H9 (cell line): ENCODE data around the gene CHSY3. TPM values are rescaled to one million over a fixed set of nuclear protein-coding genes. Genes with fewer than 3 reads are reported as not detected.

Experiments used
- DNase-seq: peaks from one replicate; pipeline ENCODE4 v3.0.0-alpha.2; 2017
- H2AFZ ChIP-seq: one replicate; pipeline ENCODE4 v1.6.1; 2013; ENCODE audit warnings: mild to moderate bottlenecking, low read length, control low read depth, moderate library complexity
- H2AK5ac ChIP-seq: 2 replicates; pipeline ENCODE4 v1.6.1; 2013; ENCODE audit warnings: low read length, control low read depth, mixed read lengths; ENCODE audit not compliant: insufficient read length
- H2BK120ac ChIP-seq: one replicate; pipeline ENCODE4 v1.6.1; 2013; ENCODE audit warnings: low read depth, mild to moderate bottlenecking, low read length, control low read depth, inconsistent platforms; ENCODE audit not compliant: poor library complexity, severe bottlenecking
- H2BK12ac ChIP-seq: 2 replicates; pipeline ENCODE4 v1.6.1; 2013; ENCODE audit warnings: low read length, control low read depth, mixed read lengths, low read depth; ENCODE audit not compliant: insufficient read length
- H2BK15ac ChIP-seq: 2 replicates; pipeline ENCODE4 v1.6.1; 2013; ENCODE audit warnings: low read depth, low read length, control low read depth
- H2BK20ac ChIP-seq: one replicate; pipeline ENCODE4 v1.6.1; 2013; ENCODE audit warnings: low read depth, mild to moderate bottlenecking, low read length, control low read depth, inconsistent platforms; ENCODE audit not compliant: poor library complexity, severe bottlenecking
- H2BK5ac ChIP-seq: 2 replicates; pipeline ENCODE4 v1.6.1; 2013; ENCODE audit warnings: low read length, control low read depth, mixed read lengths; ENCODE audit not compliant: insufficient read length
- H3K14ac ChIP-seq: 2 replicates; pipeline ENCODE4 v1.6.1; 2013; ENCODE audit warnings: low read length, control low read depth; ENCODE audit not compliant: insufficient read depth
- H3K18ac ChIP-seq: 2 replicates; pipeline ENCODE4 v1.6.1; 2013; ENCODE audit warnings: low read depth, mild to moderate bottlenecking, mixed read lengths, low read length, control low read depth; ENCODE audit not compliant: insufficient read length
- H3K23ac ChIP-seq: 2 replicates; pipeline ENCODE4 v1.6.1; 2013; ENCODE audit warnings: low read length, control low read depth, mixed read lengths, low read depth; ENCODE audit not compliant: insufficient read length
- H3K23me2 ChIP-seq: 2 replicates; pipeline ENCODE4 v1.6.1; 2013; ENCODE audit warnings: low read depth, mild to moderate bottlenecking, mixed read lengths, low read length, control low read depth; ENCODE audit not compliant: insufficient read length, poor library complexity, severe bottlenecking
- H3K27ac ChIP-seq: 2 replicates; pipeline ENCODE4 v1.5.1; 2013; ENCODE audit warnings: low read length, control low read depth, mixed read lengths, low read depth; ENCODE audit not compliant: insufficient read length
- H3K27me3 ChIP-seq: 2 replicates; pipeline ENCODE4 v1.6.1; 2013; ENCODE audit warnings: low read length, control low read depth, inconsistent platforms; ENCODE audit not compliant: insufficient read depth
- H3K4ac ChIP-seq: 2 replicates; pipeline ENCODE4 v1.6.1; 2013; ENCODE audit warnings: low read depth, mild to moderate bottlenecking, control low read depth, inconsistent platforms, low read length, moderate library complexity
- H3K4me1 ChIP-seq: 2 replicates; pipeline ENCODE4 v1.6.1; 2013; ENCODE audit warnings: low read length, control low read depth, inconsistent platforms; ENCODE audit not compliant: insufficient read depth
- H3K4me2 ChIP-seq: 2 replicates; pipeline ENCODE4 v1.6.1; 2013; ENCODE audit warnings: low read length, control low read depth, mixed read lengths; ENCODE audit not compliant: insufficient read length, insufficient read depth
- H3K56ac ChIP-seq: 2 replicates; pipeline ENCODE4 v1.6.1; 2013; ENCODE audit warnings: low read depth, mild to moderate bottlenecking, mixed read lengths, low read length, control low read depth; ENCODE audit not compliant: insufficient read length
- H3K79me1 ChIP-seq: 2 replicates; pipeline ENCODE4 v1.6.1; 2013; ENCODE audit warnings: low read depth, mild to moderate bottlenecking, moderate library complexity, low read length, control low read depth, inconsistent platforms; ENCODE audit not compliant: insufficient read depth, poor library complexity, severe bottlenecking
- H3K79me2 ChIP-seq: 2 replicates; pipeline ENCODE4 v1.6.1; 2013; ENCODE audit warnings: low read length, control low read depth, inconsistent platforms; ENCODE audit not compliant: insufficient read depth
- H3K9ac ChIP-seq: 2 replicates; pipeline ENCODE4 v1.6.1; 2013; ENCODE audit warnings: low read length, control low read depth, mixed read lengths; ENCODE audit not compliant: insufficient read length; ENCODE audit errors: extremely low read depth
- H3K9me3 ChIP-seq: one replicate; pipeline ENCODE4 v1.6.1; 2013; ENCODE audit warnings: low read depth, low read length, inconsistent platforms; ENCODE audit not compliant: control insufficient read depth
- H3T11ph ChIP-seq: one replicate; pipeline ENCODE4 v1.6.1; 2013; ENCODE audit warnings: mild to moderate bottlenecking, low read length, control low read depth, inconsistent platforms
- H4K20me1 ChIP-seq: one replicate; pipeline ENCODE4 v1.6.1; 2013; ENCODE audit not compliant: control insufficient read depth, insufficient read length, insufficient read depth
- H4K5ac ChIP-seq: 2 replicates; pipeline ENCODE4 v1.6.1; 2013; ENCODE audit warnings: low read depth, mild to moderate bottlenecking, mixed read lengths, low read length, control low read depth; ENCODE audit not compliant: insufficient read length
- H4K8ac ChIP-seq: replicated peaks from 2 replicates; pipeline ENCODE4 v1.6.1; 2013; ENCODE audit warnings: low read length, control low read depth, mixed read lengths, low read depth; ENCODE audit not compliant: insufficient read length
- H4K91ac ChIP-seq: 2 replicates; pipeline ENCODE4 v1.6.1; 2013; ENCODE audit warnings: low read depth, mild to moderate bottlenecking, moderate library complexity, mixed read lengths, low read length, control low read depth; ENCODE audit not compliant: insufficient read length
- H3K27ac Mint-ChIP-seq, 3 experiments: 2 replicates in 2 of 3; 3 replicates in 1 of 3; pipeline ENCODE4 v1.8.0; 2020 to 2021; ENCODE audit warnings: mixed read lengths in 3 of 3, mild to moderate bottlenecking in 1 of 3, moderate library complexity in 1 of 3
- H3K27me3 Mint-ChIP-seq: 2 replicates; pipeline ENCODE4 v1.8.0; 2021; ENCODE audit warnings: low read depth, mild to moderate bottlenecking, moderate library complexity, mixed read lengths
- H3K36me3 Mint-ChIP-seq, 3 experiments: 2 replicates in 2 of 3; 3 replicates in 1 of 3; pipeline ENCODE4 v1.8.0; 2020 to 2021; ENCODE audit warnings: low read depth in 3 of 3, mixed read lengths in 3 of 3; ENCODE audit not compliant: insufficient read depth in 1 of 3
- H3K4me1 Mint-ChIP-seq, 2 experiments: 2 replicates each; pipeline ENCODE4 v1.8.0; 2020; ENCODE audit warnings: mixed read lengths in 2 of 2
- H3K4me3 Mint-ChIP-seq, 2 experiments: 2 replicates in 1 of 2; 3 replicates in 1 of 2; pipeline ENCODE4 v1.8.0; 2020 to 2021; ENCODE audit warnings: mild to moderate bottlenecking in 2 of 2, mixed read lengths in 2 of 2, moderate library complexity in 1 of 2
- H3K9me3 Mint-ChIP-seq, 2 experiments: 2 replicates in 1 of 2; 3 replicates in 1 of 2; pipeline ENCODE4 v1.8.0; 2020; ENCODE audit warnings: mild to moderate bottlenecking in 2 of 2, mixed read lengths in 2 of 2, moderate library complexity in 1 of 2
- total RNA-seq: library from RNA; stranded (reverse); gene quantifications from 2 replicates; pipeline ENCODE4 v1.2.1, GENCODE V29; 2021
- TF ChIP-seq, protein P1 (sequence below): fragments of 200-600 bp; sonication (generic); conservative IDR thresholded peaks from 3 replicates; pipeline ENCODE4 v1.8.0; 2021; ENCODE audit warnings: antibody characterized with exemption, mild to moderate bottlenecking

CHSY3 gene
- total RNA-seq, 1 experiment from 2014 or later: 0.37 TPM

DNA sequence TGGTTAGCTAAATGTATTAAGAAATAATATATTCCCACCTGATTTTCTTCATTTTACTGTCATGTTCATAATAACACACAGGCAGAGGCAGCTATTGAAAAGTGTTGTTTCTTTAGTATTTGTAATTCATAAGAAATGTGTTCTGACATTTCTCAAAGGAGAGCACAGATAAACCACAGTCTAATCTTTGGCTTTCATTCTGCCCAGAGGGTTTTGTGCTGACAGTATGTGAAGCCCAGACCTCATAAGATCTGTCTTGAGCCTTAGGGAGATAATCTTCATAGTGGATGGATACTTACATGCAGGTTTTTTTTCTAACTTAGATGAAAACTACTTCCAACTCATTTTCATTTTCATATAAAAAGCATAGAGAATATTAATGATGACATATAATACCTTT, 206.1 kb downstream of the CHSY3 start:
- no peak overlapping the region for H3K56ac ChIP-seq
- no peak overlapping the region for H4K5ac ChIP-seq
- no peak overlapping the region for H3K4ac ChIP-seq
- H3K79me1 ChIP-seq: no peaks in the 10 kb centered on the region
- H3K27ac Mint-ChIP-seq: no peak overlapping the region
- H3K23me2 ChIP-seq: no peaks in the 10 kb centered on the region
- no peak overlapping the region for H3T11ph ChIP-seq
- no peaks in the 10 kb centered on the region for H3K36me3 Mint-ChIP-seq
- no peak overlapping the region for H3K23ac ChIP-seq
- no peaks in the 10 kb centered on the region for H3K79me2 ChIP-seq
- H3K27ac ChIP-seq: no peak overlapping the region
- no peak overlapping the region for H3K9ac ChIP-seq
- H4K20me1 ChIP-seq: no peaks in the 10 kb centered on the region
- H2BK5ac ChIP-seq: no peak overlapping the region
- H2AK5ac ChIP-seq: no peak overlapping the region
- no peaks in the 10 kb centered on the region for H3K27me3 Mint-ChIP-seq
- H3K9me3 Mint-ChIP-seq: no peaks in the 10 kb centered on the region
- H4K8ac ChIP-seq: no peak overlapping the region
- no peaks in the 10 kb centered on the region for H3K27me3 ChIP-seq
- no peak overlapping the region for H2BK20ac ChIP-seq
- H2BK12ac ChIP-seq: no peak overlapping the region
- no peak overlapping the region for H3K4me3 Mint-ChIP-seq
- H2BK15ac ChIP-seq: no peak overlapping the region
- H3K4me1 Mint-ChIP-seq: peaks cover 0 to 8% of the 10 kb centered on the region in 2 experiments; a peak in 2 of 4 replicates
- H3K18ac ChIP-seq: no peak overlapping the region
- H3K4me1 ChIP-seq: peaks cover 2% of the 10 kb centered on the region; the same call in 1 of the 2 replicates
- no peaks in the 10 kb centered on the region for H3K9me3 ChIP-seq
- no peak overlapping the region for H4K91ac ChIP-seq
- no peak overlapping the region for H3K14ac ChIP-seq
- H2BK120ac ChIP-seq: no peak overlapping the region
- TF ChIP-seq, protein P1, sequence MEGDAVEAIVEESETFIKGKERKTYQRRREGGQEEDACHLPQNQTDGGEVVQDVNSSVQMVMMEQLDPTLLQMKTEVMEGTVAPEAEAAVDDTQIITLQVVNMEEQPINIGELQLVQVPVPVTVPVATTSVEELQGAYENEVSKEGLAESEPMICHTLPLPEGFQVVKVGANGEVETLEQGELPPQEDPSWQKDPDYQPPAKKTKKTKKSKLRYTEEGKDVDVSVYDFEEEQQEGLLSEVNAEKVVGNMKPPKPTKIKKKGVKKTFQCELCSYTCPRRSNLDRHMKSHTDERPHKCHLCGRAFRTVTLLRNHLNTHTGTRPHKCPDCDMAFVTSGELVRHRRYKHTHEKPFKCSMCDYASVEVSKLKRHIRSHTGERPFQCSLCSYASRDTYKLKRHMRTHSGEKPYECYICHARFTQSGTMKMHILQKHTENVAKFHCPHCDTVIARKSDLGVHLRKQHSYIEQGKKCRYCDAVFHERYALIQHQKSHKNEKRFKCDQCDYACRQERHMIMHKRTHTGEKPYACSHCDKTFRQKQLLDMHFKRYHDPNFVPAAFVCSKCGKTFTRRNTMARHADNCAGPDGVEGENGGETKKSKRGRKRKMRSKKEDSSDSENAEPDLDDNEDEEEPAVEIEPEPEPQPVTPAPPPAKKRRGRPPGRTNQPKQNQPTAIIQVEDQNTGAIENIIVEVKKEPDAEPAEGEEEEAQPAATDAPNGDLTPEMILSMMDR: no peak
- H2AFZ ChIP-seq: no peak overlapping the region
- H3K4me2 ChIP-seq: no peak overlapping the region
- DNase-seq: no peak
